Measurements from ENCODE around the gene PRDM8. TPM values are rescaled to one million over a fixed set of nuclear protein-coding genes. Genes with fewer than 3 reads are reported as not detected.
A peak's percentile ranks its signal among the peaks of the same experiment; 100 is the strongest.

Gene PRDM8
- total RNA-seq, 1 donor = 15.6 TPM

DNA sequence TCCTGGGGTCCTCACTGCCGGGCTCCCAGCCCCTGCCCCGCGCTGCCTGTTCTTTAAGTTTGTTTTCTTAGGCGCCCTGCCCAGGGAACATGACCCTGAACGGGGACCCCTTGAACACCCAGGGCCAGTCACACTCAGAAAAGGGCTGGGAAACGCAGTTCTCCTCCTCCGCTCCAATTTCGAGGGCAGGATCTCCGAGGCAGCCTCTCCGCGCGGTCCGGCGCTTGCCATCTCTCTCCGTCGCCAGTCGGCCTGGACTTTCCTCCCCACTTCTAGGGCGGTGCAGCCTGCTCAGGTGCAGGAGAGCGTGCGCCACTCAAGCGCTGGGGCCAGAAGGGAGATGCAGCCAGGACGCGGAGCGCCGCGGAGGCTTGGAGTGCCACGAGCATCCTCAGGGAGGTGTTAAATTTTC, 9.9 kb downstream of the PRDM8 start:
- no peak overlapping the region for H3K4me3 ChIP-seq (ENCODE audit: low read depth, low read length)
- DNase-seq (ENCODE audit: low read depth) = no peak
- TF ChIP-seq, protein P1, sequence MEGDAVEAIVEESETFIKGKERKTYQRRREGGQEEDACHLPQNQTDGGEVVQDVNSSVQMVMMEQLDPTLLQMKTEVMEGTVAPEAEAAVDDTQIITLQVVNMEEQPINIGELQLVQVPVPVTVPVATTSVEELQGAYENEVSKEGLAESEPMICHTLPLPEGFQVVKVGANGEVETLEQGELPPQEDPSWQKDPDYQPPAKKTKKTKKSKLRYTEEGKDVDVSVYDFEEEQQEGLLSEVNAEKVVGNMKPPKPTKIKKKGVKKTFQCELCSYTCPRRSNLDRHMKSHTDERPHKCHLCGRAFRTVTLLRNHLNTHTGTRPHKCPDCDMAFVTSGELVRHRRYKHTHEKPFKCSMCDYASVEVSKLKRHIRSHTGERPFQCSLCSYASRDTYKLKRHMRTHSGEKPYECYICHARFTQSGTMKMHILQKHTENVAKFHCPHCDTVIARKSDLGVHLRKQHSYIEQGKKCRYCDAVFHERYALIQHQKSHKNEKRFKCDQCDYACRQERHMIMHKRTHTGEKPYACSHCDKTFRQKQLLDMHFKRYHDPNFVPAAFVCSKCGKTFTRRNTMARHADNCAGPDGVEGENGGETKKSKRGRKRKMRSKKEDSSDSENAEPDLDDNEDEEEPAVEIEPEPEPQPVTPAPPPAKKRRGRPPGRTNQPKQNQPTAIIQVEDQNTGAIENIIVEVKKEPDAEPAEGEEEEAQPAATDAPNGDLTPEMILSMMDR (IDR thresholded peaks at IDR 0.05; ENCODE audit: insufficient read depth, low read length) = no peak

DNA sequence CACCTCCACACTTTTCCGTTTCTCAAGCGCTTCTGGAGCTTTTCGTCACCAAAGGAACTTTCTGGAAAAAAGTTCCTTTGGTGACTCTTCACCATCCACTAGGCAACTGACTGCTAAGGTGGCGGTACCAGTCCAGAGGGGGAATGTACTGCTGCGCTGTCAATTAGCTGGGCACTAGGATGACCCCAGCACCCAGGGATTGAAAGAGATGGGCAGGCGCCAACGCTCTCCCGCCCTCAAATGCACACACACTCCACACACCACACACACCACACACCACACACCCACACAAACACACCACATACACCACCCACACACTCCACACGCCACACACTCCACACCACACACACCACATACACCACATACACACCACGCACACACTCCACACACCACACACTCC, 10.4 kb downstream of the PRDM8 start:
- H3K4me3 ChIP-seq (ENCODE audit: low read depth, low read length) = no peak overlapping the region
- DNase-seq (ENCODE audit: low read depth) = no peak
- TF ChIP-seq, protein P1 (IDR thresholded peaks at IDR 0.05; ENCODE audit: insufficient read depth, low read length) = no peak

DNA sequence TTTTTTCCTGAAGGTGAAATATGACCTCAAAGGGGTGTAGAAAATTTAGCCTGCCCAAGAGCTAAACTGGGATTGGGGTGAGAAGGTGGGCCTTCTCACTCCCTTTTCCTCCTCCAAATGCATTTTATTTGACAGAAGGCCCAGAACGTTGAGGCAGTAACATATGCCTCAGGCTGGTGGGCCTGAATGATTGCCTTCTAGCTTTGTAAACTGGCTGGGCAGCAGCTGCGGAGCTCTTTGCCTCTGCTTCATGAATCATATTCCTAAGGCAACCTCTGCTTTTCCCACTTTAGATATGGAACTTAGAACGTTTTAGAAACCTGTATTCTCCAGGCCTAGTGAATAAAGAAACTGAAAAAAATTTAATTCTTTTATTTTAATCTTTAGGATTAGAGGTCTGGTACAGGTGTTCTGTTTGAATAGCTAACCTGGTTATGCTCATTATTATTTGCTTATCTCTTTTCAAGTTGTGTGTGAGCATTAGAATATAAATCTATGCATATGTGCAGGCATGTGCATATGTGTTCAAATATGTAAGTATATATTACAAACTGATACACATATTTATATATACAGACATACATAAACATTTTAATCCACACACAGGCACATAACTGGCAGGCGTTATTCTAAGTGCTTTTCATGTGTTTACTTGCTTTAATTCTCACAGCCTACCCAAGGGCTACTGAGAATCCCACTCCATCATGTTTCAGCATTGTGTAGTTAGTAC, 11.5 kb downstream of the PRDM8 start:
- TF ChIP-seq, protein P1 (IDR thresholded peaks at IDR 0.05; ENCODE audit: insufficient read depth, low read length) = no peak
- H3K4me3 ChIP-seq (ENCODE audit: low read depth, low read length) = no peak overlapping the region
- no peak for DNase-seq (ENCODE audit: low read depth)

DNA sequence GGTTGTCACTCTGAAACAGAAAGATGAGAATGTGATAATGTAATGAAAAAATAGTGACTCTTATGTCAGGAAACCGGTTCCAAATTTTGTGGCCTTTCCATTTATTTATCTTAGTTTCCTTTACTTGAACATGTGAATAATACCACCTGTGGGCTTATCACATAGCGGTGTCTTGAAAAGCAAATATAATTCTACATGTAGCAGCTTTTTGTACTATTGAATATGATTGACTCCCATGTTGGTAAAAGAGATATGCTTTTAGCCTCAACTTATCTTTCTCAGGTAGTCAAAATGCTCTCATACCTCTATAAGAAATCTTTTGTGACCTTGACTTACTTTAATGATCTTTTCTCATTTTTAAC, 12.0 kb downstream of the PRDM8 start:
- TF ChIP-seq, protein P1 (IDR thresholded peaks at IDR 0.05; ENCODE audit: insufficient read depth, low read length) = no peak
- no peak overlapping the region for H3K4me3 ChIP-seq (ENCODE audit: low read depth, low read length)
- no peak for DNase-seq (ENCODE audit: low read depth)

DNA sequence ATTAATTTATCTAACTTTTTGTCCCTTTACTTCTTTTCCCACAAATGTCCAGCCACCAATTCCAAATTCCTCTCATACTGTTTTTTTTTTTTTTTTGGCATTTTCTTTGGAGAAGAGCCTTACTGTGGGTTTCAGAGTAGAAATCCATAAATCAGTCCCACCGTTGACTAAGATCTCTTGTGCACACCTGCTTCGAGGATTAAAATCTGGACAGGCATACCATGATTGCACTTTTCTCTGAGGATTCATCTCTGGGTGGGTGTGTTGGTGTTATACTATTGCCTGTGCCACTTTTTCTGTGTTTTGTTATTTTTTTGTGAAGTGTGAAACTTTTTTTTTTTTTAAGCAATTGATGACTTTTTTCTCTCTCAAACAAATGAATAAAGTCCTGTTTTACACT, 13.2 kb downstream of the PRDM8 start:
- no peak for DNase-seq (ENCODE audit: low read depth)
- TF ChIP-seq, protein P1 (IDR thresholded peaks at IDR 0.05; ENCODE audit: insufficient read depth, low read length) = no peak
- H3K4me3 ChIP-seq (ENCODE audit: low read depth, low read length) = no peak overlapping the region

DNA sequence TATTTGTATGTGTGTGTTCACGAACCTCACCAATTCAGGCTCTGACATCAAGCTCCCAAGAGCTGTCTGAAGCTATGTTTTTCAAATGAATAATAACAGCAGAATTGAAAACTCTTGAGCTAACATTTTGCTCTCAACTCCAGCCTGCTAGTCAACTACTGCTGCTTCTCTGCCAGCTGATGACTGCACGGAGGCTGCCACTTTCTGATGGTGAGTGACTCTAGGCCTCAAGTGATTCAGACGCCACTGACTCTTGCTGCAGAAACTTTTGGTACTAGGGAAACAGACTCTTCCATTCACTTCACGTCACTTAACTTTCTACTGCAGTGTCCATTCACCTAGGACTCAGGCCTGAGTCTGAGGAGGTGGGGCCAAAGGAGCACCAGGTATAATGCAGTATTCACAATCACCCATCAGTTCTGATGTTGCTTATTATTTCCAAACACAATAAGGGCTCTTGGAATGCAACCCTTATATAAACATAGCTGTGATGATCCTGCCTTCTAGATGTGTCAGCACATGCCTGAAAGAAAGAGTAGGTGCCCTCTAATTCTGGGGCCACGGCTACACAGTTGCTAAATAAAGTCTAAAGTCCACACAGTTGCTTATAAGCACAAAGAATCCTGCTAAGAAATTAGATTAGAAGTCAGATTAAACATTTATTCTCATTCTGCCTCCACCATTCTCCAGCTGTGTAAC, 16.0 kb downstream of the PRDM8 start:
- DNase-seq (ENCODE audit: low read depth) = peak; percentile 50
- TF ChIP-seq, protein P1 (IDR thresholded peaks at IDR 0.05; ENCODE audit: insufficient read depth, low read length) = no peak
- no peak overlapping the region for H3K4me3 ChIP-seq (ENCODE audit: low read depth, low read length)

All from fibroblast of the aortic adventitia (primary cell).